GM21717 (cell line): ENCODE measurements around the gene DEFB126.
"Not testable (repeated sequence)": the region's sequence is repeated elsewhere in the genome, so short reads cannot be mapped to it uniquely, and the experiment has no call there.

Experiments
- ATAC-seq: cut with Tn5 transposase; IDR thresholded peaks from one replicate; pipeline ENCODE4 v1.9.1; 2021; ENCODE audit warnings: mild to moderate bottlenecking, moderate library complexity; ENCODE audit not compliant: unreplicated experiment

DEFB126 gene

GRCh38 chr20:142290-142689 is at the start of gene DEFB126:
Gene DEFB126, plus strand, starts transcription at chr20:142590. Its CDS starts 39 bp downstream, at chr20:142629.
- no peak for ATAC-seq

DNA sequence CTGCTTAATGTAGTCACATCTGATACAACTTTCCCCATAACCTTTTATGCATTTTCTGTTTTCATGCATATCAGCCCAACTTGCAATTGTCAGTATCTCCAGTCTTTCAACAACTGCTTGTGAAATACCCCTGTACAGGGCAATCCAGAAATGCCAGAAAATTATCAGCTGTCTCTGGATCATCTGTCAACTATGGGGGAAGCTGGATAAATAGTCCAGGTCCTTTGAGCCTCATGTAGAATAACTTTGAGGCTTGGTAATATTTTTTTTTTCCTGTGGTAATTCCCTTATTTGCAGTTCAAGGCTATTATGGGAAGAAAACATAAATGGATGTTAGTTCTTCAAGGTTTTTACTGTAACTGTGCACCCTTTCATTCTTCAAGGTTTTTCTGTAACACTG is 48.7 kb upstream of the DEFB126 start:
- no peak for ATAC-seq

- no peak for ATAC-seq
These were observed 47.2 kb upstream of the DEFB126 start for GRCh38 chr20:95215-95614.

DNA sequence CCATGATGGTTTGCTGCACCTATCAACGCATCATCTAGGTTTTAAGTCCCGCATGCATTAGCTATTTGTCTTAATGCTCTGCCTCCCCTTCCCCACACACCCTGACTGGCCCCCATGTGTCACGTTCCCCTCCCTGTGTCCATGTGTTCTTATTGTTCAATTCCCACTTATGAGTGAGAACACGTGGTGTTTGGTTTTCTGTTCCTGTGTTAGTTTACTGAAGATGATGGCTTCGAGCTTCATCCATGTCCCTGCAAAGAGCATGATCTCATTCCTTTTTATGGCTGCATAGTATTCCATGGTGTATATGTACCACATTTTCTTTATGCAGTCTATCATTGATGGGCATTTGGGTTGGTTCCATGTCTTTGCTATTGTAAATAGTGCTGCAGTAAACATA is 44.7 kb upstream of the DEFB126 start:
- ATAC-seq = not testable (repeated sequence)

- ATAC-seq = no peak
These were observed 40.4 kb upstream of the DEFB126 start for GRCh38 chr20:101975-102374.

- ATAC-seq = no peak
These were observed 38.9 kb upstream of the DEFB126 start for GRCh38 chr20:103456-103855.

DNA sequence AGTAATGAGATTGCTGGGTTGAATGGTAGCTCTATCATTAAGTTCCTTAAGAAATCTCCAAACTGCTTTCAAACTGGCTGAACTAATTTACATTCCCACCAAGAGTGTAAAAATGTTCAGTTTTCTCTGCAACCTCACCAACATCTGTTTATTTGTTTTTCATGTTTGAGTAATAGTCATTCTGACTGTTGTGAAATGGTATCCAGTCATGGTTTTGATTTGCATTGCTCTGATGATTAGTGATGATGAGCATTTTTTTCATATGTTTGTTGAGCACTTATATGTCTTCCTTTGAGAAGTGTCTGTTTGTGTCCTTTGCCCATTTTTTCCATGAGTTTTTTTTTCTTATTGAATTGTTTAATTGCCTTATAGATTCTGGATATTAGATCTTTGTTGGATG is 30.0 kb upstream of the DEFB126 start:
- no peak for ATAC-seq

DNA sequence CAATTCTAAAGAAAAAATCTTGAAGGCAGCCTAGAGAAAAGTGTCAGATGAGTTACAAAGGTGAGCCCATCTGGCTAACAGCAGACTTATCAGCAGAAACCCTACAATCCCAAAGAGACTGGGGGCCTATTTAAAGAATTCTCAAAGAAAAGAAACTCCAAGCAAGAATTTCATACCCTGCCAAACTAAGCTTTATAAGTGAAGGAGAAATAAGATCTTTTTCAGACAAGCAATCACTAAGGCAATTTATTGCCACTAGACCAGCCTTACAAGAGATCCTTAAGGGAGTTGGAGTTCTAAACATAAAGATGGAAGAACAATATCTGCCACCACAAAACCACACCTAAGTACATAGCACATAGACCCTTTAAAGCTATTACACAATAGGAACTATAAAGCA is 24.9 kb upstream of the DEFB126 start:
- ATAC-seq = no peak

- ATAC-seq = not testable (repeated sequence)
These were observed 12.5 kb upstream of the DEFB126 start for GRCh38 chr20:129786-130323.

GRCh38 chr20:137668-138490 is 4.5 kb upstream of the DEFB126 start:
- ATAC-seq = no peak

DNA sequence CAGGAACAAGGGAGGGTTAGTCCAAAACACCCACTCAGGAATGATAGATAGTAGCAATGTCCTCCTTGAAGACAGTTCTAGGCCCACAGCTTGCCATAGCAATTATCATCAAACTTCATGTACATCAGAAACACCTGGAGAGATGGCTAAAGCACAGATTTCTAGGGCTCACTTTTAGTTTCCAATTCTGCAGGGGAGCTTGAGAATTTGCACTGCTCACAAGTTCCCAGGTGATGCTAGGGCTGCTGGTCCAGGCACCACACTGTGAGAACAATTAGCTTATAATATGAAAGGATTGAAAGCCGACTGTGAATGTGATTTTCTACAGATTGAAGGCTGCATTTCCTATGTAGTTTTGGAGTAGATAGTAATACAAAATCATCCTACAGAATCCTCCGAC is 3.5 kb downstream of the DEFB126 start:
- ATAC-seq = no peak

GRCh38 chr20:152131-152530 is 9.7 kb downstream of the DEFB126 start:
- no peak for ATAC-seq

DNA sequence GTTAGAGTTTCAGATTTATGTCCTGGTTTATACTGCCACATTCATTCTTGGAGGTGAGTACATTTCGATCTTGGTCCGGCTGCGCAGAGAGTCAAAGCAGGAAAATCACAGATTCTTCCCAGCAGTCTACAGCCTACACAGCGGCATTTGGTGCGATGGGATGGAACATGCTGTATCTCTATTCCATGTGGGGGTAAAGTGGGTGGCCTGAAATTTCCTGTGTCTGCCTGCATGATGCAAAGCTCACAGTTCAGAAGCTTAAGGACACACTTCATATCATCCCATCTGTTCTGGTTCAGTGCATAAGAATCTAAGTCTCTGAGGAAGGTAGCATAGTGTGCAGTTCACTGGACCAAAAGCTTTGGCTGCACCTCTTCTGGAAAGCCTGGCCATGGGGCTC is 14.8 kb downstream of the DEFB126 start, which contains the start of gene DEFB127:
DEFB127 (plus strand) TSS at position 301 of the 400 bp plus-strand sequence; CDS start at position 392, 91 bp downstream.
- no peak for ATAC-seq

DNA sequence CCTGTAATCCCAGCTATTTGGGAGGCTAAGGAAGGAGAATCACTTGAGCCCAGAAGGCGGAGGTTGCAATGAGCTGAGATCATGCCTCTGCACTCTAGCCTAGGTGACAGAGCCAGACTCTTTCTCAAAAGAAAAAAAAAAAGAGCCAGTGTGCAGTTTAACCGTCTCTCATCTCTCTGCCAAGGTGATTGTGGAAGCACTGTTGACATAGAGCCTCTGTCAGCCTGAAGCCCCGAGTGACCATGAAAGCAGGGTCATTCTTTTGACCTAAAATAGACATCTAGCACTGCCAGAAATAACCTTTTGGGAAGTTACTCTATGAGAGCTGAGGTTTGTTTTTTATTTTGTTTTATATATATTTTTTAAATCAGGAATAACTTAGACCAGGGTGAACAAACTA is 22.2 kb downstream of the DEFB126 start:
- ATAC-seq = no peak

DNA sequence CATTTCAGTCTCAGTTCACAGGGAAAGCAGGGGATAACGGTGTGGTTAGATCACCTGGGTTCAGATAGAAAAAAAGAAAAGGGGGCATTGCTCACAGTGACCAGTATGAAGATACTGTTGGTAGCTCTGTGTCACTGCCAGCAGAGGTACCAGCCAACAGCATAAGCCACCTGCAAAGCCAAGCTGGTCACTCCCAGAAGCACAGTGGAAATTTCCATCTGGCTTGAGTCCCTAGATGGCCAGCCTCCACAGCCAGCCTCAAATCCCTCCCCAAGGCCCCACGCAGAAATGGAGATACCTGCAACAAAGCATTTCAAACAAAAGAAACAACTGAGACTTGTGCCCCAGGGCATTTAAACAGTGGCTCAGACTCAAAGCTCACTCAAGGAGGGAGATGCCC is 26.5 kb downstream of the DEFB126 start:
- no peak for ATAC-seq

- ATAC-seq = no peak
These were observed 41.9 kb downstream of the DEFB126 start for GRCh38 chr20:184288-184687.

DNA sequence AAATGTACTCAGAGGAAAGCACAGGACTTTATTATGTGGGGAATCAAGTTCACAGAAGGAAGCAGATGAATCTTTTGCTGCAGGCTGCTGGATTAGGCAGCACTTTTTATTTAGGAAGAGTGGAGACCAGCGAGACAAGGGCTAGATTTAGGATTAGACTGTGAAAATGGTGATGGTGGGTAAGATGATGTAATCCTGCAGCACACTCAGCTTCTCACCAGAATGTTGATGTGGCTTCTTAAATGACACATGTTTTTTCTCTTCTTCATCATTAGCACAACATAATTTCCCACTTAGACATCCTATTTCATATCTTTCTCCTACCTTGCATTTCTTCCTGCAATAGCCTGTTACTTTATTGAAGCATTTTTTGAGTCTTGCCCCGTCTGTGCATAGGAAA is 45.3 kb downstream of the DEFB126 start:
- ATAC-seq = no peak

DNA sequence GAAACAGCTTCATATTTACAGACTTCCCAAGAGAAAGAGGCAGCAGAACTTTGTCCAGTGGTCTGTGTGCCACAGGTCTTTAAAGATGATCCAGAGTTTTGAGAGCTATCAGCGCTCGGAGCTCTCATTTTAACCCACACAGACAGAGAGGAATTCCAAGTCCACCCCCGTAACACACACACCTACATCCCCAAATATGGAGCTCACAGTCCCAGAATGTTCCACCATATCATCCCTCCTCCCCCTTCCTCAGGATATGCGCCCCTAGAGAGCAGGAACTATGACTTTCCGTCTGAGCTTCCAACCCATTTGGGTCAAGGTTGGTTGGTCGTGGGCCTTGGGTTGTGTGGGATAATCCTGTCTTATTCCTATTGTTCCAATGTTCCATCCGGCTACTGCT is 47.2 kb downstream of the DEFB126 start, which contains the start of gene DEFB128:
DEFB128 (minus strand) TSS at position 101 of the 400 bp plus-strand sequence; CDS start at position 13, 88 bp downstream.
- ATAC-seq = no peak
